ENCODE data around the gene ADNP2. TPM values are rescaled to one million over a fixed set of nuclear protein-coding genes. Genes with fewer than 3 reads are reported as not detected.

The ADNP2 gene
- total and polyA plus RNA-seq, 2 donors (not counting 1 experiment from before 2014, with no cell fraction given), result 4.7 to 14.7 TPM

DNA sequence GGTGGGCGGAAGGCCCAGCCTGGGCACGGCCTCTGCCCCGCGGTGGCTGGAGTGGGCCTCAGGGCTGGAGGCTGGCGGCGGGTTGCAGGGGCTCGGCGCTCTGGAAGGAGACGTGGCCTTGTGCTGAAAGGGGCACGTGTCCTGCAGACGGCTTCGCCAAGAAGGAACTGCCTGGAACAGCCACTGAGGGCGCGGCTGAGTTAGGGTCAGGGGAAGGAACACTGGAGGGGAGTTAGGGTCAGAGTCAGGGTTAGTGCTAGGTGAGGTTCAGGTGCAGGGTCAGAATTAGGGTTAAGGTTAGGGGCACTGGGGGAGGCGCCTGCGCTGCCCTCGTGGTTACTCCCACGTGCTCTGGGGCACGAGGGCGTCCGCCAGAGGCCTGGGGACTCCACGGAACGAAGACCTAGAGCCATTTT lies 933 bp upstream of the ADNP2 start:
- H3K9me3 ChIP-seq (ENCODE audit: control extremely low read depth in 1 of 3, control insufficient read depth in 2 of 3, insufficient read depth in 1 of 3, low read length in 2 of 3), result peaks cover 0 to 12% (median 6%) of the 10 kb centered on the region in 3 donors
- ChIA-PET CTCF (no interaction called here), POLR2A (no interaction called here)
- ATAC-seq (ENCODE audit: low read depth) (no peak), DNase-seq (peak; percentile 44)
- H3K4me1 ChIP-seq (ENCODE audit: control insufficient read depth in 2 of 2, insufficient read depth in 2 of 2, low read length in 2 of 2), result peaks cover 28 to 41% of the 10 kb centered on the region in 2 donors
- H3K4me1 Mint-ChIP-seq, result peaks cover 48% of the 10 kb centered on the region
- intact Hi-C loops (cut with micrococcal nuclease), result loop anchor here (1.0 kb wide), 3 partner anchors 39 to 120 kb away; partner anchors contain the start of gene TXNL4A
- H3K4me2 ChIP-seq (replicated peaks; ENCODE audit: low read depth, low read length, poor library complexity, severe bottlenecking), result no peak overlapping the region
- no peak overlapping the region for H2AFZ ChIP-seq (ENCODE audit: insufficient read depth, low read depth, low read length, poor library complexity, severe bottlenecking)
- H3K9me3 Mint-ChIP-seq (ENCODE audit: insufficient read depth), result peaks cover 2% of the 10 kb centered on the region
- peak overlapping the region in 1 of 2 donors; percentile 85 for H3K27ac ChIP-seq (ENCODE audit: low read length in 2 of 2)
- no peaks in the 10 kb centered on the region for H3K36me3 ChIP-seq (replicated peaks in 1 of 2; ENCODE audit: control extremely low read depth in 1 of 2, control insufficient read depth in 1 of 2, extremely low read depth in 1 of 2, insufficient read depth in 2 of 2, low read length in 1 of 2)
- H4K20me1 ChIP-seq (ENCODE audit: control insufficient read depth, insufficient read depth, low read length, poor library complexity, severe bottlenecking), result peaks cover 16% of the 10 kb centered on the region
- H3K4me3 Mint-ChIP-seq, result peak overlapping the region; percentile 81
- no peak overlapping the region for H3K4me3 ChIP-seq (ENCODE audit: control extremely low read depth in 1 of 5, extremely low read depth in 1 of 5, insufficient read depth in 1 of 5, low read depth in 2 of 5, low read length in 4 of 5)
- WGBS (ENCODE audit: insufficient coverage), result 99% methylated on average over 14 of the region's 23 CpGs
- peak overlapping the region; percentile 71 for H3K27ac Mint-ChIP-seq
- TF ChIP-seq EZH2 (IDR thresholded peaks at IDR 0.05; ENCODE audit: borderline replicate concordance, insufficient read depth, low read depth, low read length, poor library complexity, severe bottlenecking), result no peak
- TF ChIP-seq, protein P1, sequence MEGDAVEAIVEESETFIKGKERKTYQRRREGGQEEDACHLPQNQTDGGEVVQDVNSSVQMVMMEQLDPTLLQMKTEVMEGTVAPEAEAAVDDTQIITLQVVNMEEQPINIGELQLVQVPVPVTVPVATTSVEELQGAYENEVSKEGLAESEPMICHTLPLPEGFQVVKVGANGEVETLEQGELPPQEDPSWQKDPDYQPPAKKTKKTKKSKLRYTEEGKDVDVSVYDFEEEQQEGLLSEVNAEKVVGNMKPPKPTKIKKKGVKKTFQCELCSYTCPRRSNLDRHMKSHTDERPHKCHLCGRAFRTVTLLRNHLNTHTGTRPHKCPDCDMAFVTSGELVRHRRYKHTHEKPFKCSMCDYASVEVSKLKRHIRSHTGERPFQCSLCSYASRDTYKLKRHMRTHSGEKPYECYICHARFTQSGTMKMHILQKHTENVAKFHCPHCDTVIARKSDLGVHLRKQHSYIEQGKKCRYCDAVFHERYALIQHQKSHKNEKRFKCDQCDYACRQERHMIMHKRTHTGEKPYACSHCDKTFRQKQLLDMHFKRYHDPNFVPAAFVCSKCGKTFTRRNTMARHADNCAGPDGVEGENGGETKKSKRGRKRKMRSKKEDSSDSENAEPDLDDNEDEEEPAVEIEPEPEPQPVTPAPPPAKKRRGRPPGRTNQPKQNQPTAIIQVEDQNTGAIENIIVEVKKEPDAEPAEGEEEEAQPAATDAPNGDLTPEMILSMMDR (IDR thresholded peaks at IDR 0.05), result no peak
- H3K27me3 Mint-ChIP-seq, result no peaks in the 10 kb centered on the region
- H3K79me2 ChIP-seq (ENCODE audit: control insufficient read depth, insufficient read depth, low read length), result peaks cover 5% of the 10 kb centered on the region
- no peaks in the 10 kb centered on the region for H3K27me3 ChIP-seq (replicated peaks in 1 of 4; ENCODE audit: control extremely low read depth in 1 of 4, control insufficient read depth in 3 of 4, insufficient read depth in 4 of 4, low read length in 3 of 4)
- H3K9ac ChIP-seq (ENCODE audit: low read length), result no peak overlapping the region

DNA sequence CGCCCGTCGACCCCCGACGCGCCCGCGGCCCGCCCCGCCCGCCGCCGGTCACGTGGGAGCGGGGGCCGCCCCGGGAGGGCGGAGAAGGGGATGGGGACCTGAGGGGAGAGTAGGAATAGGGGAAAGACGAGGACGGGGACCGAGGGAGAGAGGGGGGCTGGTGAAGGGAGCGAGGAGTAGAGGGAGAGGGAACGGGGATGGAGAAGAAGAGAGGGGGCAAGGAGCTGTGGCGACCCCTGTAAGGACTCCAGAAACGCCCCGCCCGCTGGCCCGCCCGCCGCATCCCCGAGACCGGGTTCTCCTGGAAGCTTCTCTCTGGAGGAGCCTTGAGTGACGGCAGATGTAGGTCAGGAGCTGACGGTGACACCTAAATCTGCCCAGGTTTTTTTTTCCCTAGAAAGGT lies 615 bp downstream of the ADNP2 start:
- Histone ChIP-seq H3K4me3 (ENCODE audit: control extremely low read depth in 1 of 5, extremely low read depth in 1 of 5, insufficient read depth in 1 of 5, low read depth in 2 of 5, low read length in 4 of 5) (peak overlapping the region; percentile 27 to 78 (median 62)), H3K27me3 (replicated peaks in 1 of 4; ENCODE audit: control extremely low read depth in 1 of 4, control insufficient read depth in 3 of 4, insufficient read depth in 4 of 4, low read length in 3 of 4) (no peaks in the 10 kb centered on the region), H3K36me3 (replicated peaks in 1 of 2; ENCODE audit: control extremely low read depth in 1 of 2, control insufficient read depth in 1 of 2, extremely low read depth in 1 of 2, insufficient read depth in 2 of 2, low read length in 1 of 2) (no peaks in the 10 kb centered on the region), H3K4me2 (replicated peaks; ENCODE audit: low read depth, low read length, poor library complexity, severe bottlenecking) (peak overlapping the region; percentile 93), H4K20me1 (ENCODE audit: control insufficient read depth, insufficient read depth, low read length, poor library complexity, severe bottlenecking) (peaks cover 26% of the 10 kb centered on the region), H3K27ac (ENCODE audit: low read length in 2 of 2) (peak overlapping the region in 1 of 2 donors; percentile 45), H3K79me2 (ENCODE audit: control insufficient read depth, insufficient read depth, low read length) (peaks cover 21% of the 10 kb centered on the region), H3K9ac (ENCODE audit: low read length) (peak overlapping the region; percentile 74), H3K4me1 (ENCODE audit: control insufficient read depth in 2 of 2, insufficient read depth in 2 of 2, low read length in 2 of 2) (peaks cover 28 to 41% of the 10 kb centered on the region in 2 donors), H3K9me3 (ENCODE audit: control extremely low read depth in 1 of 3, control insufficient read depth in 2 of 3, insufficient read depth in 1 of 3, low read length in 2 of 3) (peaks cover 0 to 12% (median 6%) of the 10 kb centered on the region in 3 donors), H2AFZ (ENCODE audit: insufficient read depth, low read depth, low read length, poor library complexity, severe bottlenecking) (peak overlapping the region; percentile 66)
- H3K4me3 Mint-ChIP-seq, result peak overlapping the region; percentile 84
- peak overlapping the region; percentile 86 for H3K27ac Mint-ChIP-seq
- DNase-seq (peak; percentile 55), ATAC-seq (ENCODE audit: low read depth) (no peak)
- POLR2A ChIA-PET, result interaction anchor here (1.9 kb wide), 1 partner anchor 76 kb away, joined by 10 read pairs; the partner anchor contains the start of gene RBFA
- intact Hi-C loops (cut with micrococcal nuclease), result no loop called here
- H3K9me3 Mint-ChIP-seq (ENCODE audit: insufficient read depth), result peaks cover 2% of the 10 kb centered on the region
- H3K27me3 Mint-ChIP-seq, result no peaks in the 10 kb centered on the region
- WGBS (ENCODE audit: insufficient coverage), result 0% methylated on average over 34 of the region's 34 CpGs
- CTCF ChIA-PET, result no interaction called here
- H3K4me1 Mint-ChIP-seq, result peaks cover 52% of the 10 kb centered on the region
- TF ChIP-seq, protein P1 (IDR thresholded peaks at IDR 0.05), result no peak
- TF ChIP-seq EZH2 (IDR thresholded peaks at IDR 0.05; ENCODE audit: borderline replicate concordance, insufficient read depth, low read depth, low read length, poor library complexity, severe bottlenecking), result no peak

Measured in B cell (primary cell).